Measurements from ENCODE around the gene MYO9B. TPM values are rescaled to one million over a fixed set of nuclear protein-coding genes. Genes with fewer than 3 reads are reported as not detected.

The MYO9B gene
- total RNA-seq, 1 donor, result 96.6 TPM

DNA sequence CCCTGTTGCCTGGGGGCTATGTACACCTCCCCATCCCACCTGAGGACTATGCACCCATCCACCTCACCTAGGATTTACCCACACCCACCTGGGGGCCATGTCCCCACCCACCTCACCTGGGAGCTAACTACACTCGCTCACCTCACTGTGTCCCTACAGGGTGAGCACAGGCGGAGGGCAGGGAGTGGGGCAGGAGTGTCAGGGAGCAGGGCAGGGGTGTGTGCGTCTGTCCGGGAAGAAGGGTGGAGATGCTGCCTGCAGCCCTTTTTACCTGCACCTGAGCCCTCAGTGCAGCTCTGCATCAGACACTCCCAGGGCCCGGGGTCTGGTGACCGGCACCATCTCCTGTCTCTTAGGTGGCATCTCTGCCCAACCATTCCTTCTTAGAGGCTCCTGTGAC lies 38.4 kb upstream of the MYO9B start:
- Histone ChIP-seq H3K27ac (ENCODE audit: low read depth, low read length) (no peak overlapping the region), H3K27me3 (ENCODE audit: insufficient read depth, low read length) (no peaks in the 10 kb centered on the region), H3K9me3 (ENCODE audit: low read depth, low read length) (no peaks in the 10 kb centered on the region), H3K4me1 (ENCODE audit: insufficient read depth, low read length) (no peaks in the 10 kb centered on the region), H2AFZ (ENCODE audit: low read length) (no peak overlapping the region), H3K4me3 (ENCODE audit: insufficient read depth, low read length) (no peak overlapping the region), H3K36me3 (ENCODE audit: insufficient read depth, low read length) (no peaks in the 10 kb centered on the region), H3K4me2 (ENCODE audit: insufficient read depth, low read length) (no peak overlapping the region), H3K79me2 (ENCODE audit: insufficient read depth, low read length) (no peaks in the 10 kb centered on the region), H4K20me1 (ENCODE audit: insufficient read depth, low read length) (no peaks in the 10 kb centered on the region)
- peak; percentile 64 for DNase-seq (ENCODE audit: insufficient read length, low spot score, missing footprints)
- TF ChIP-seq, protein P1, sequence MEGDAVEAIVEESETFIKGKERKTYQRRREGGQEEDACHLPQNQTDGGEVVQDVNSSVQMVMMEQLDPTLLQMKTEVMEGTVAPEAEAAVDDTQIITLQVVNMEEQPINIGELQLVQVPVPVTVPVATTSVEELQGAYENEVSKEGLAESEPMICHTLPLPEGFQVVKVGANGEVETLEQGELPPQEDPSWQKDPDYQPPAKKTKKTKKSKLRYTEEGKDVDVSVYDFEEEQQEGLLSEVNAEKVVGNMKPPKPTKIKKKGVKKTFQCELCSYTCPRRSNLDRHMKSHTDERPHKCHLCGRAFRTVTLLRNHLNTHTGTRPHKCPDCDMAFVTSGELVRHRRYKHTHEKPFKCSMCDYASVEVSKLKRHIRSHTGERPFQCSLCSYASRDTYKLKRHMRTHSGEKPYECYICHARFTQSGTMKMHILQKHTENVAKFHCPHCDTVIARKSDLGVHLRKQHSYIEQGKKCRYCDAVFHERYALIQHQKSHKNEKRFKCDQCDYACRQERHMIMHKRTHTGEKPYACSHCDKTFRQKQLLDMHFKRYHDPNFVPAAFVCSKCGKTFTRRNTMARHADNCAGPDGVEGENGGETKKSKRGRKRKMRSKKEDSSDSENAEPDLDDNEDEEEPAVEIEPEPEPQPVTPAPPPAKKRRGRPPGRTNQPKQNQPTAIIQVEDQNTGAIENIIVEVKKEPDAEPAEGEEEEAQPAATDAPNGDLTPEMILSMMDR (IDR thresholded peaks at IDR 0.05; ENCODE audit: extremely low read depth, low read depth, low read length), result no peak

DNA sequence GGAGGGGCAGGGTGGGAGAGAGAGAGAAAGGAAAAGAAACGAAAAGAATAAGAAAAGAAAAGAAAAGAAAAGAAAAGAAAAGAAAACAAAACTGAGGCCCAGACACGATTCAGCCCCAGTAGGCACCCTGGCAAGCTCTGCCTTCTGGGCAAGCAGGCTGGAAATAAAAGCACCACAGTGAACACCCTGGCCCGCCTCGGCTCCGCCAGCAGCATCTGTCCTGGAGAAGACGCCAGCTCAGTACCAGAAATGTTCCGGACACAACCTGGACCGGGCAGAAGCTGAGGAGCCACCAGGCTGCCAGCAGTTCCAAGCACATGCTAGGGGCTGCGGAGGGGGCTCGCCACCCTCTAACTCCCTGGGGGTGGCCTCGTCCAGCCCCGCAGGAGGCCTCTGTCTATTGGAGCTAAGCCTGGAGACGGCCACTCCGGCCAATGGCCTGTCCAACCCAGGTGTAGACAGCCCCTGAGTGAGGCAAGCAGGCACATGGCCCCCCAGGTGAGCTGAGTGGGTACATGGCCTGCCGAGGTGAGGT lies 37.5 kb upstream of the MYO9B start:
- Histone ChIP-seq H3K9me3 (ENCODE audit: low read depth, low read length) (no peaks in the 10 kb centered on the region), H3K27ac (ENCODE audit: low read depth, low read length) (no peak overlapping the region), H3K4me2 (ENCODE audit: insufficient read depth, low read length) (no peak overlapping the region), H3K36me3 (ENCODE audit: insufficient read depth, low read length) (no peaks in the 10 kb centered on the region), H3K79me2 (ENCODE audit: insufficient read depth, low read length) (no peaks in the 10 kb centered on the region), H3K27me3 (ENCODE audit: insufficient read depth, low read length) (peaks cover 4% of the 10 kb centered on the region), H2AFZ (ENCODE audit: low read length) (no peak overlapping the region), H4K20me1 (ENCODE audit: insufficient read depth, low read length) (no peaks in the 10 kb centered on the region), H3K4me1 (ENCODE audit: insufficient read depth, low read length) (no peaks in the 10 kb centered on the region), H3K4me3 (ENCODE audit: insufficient read depth, low read length) (no peak overlapping the region)
- TF ChIP-seq, protein P1 (IDR thresholded peaks at IDR 0.05; ENCODE audit: extremely low read depth, low read depth, low read length), result no peak
- DNase-seq (ENCODE audit: insufficient read length, low spot score, missing footprints), result peak; percentile 75

DNA sequence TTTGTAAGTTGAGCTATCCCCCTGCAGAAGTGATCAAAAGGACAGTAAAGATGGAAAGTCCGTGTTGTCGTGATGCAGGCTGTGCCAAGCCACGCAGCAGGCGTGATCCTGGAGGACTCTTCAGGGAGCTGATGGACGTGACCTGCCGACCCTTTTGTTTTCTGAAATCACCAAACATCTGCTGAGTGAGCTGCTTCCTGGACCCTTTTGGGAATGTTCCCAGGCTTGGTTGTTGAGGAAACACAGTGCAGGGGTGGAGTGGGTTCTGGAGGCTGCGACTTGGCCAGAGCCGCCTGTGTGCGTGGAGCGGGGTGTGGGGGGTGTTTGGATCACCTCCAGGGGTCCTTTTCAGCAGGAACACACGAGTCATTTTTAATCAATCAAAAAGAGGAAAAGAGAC lies 33.6 kb upstream of the MYO9B start:
- Histone ChIP-seq H3K4me3 (ENCODE audit: insufficient read depth, low read length) (no peak overlapping the region), H3K27me3 (ENCODE audit: insufficient read depth, low read length) (peaks cover 11% of the 10 kb centered on the region), H2AFZ (ENCODE audit: low read length) (no peak overlapping the region), H3K36me3 (ENCODE audit: insufficient read depth, low read length) (no peaks in the 10 kb centered on the region), H3K27ac (ENCODE audit: low read depth, low read length) (no peak overlapping the region), H3K9me3 (ENCODE audit: low read depth, low read length) (no peaks in the 10 kb centered on the region), H4K20me1 (ENCODE audit: insufficient read depth, low read length) (no peaks in the 10 kb centered on the region), H3K4me2 (ENCODE audit: insufficient read depth, low read length) (no peak overlapping the region), H3K79me2 (ENCODE audit: insufficient read depth, low read length) (no peaks in the 10 kb centered on the region), H3K4me1 (ENCODE audit: insufficient read depth, low read length) (no peaks in the 10 kb centered on the region)
- peak; percentile 59 for DNase-seq (ENCODE audit: insufficient read length, low spot score, missing footprints)
- TF ChIP-seq, protein P1 (IDR thresholded peaks at IDR 0.05; ENCODE audit: extremely low read depth, low read depth, low read length), result no peak

DNA sequence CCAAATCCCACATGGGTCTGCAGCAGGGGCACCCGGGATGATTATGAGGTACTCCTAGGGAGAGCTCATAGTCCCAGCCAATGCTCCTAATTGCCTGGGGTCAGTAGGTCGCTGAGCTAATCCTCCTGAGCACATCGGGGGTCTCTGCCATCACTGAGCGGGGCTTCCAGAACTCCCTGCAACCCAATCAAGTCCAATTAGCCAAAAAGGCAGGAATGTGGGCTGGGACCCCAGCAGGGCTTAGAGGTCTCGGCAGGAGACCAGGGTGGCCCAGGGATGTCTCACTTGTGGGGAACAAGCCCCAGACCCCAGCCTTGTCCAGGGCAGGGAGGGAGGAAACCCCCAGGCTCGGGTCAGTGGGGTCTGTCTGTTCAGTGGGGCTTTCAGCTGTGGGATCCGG lies 31.8 kb upstream of the MYO9B start:
- peak; percentile 27 for DNase-seq (ENCODE audit: insufficient read length, low spot score, missing footprints)
- TF ChIP-seq, protein P1 (IDR thresholded peaks at IDR 0.05; ENCODE audit: extremely low read depth, low read depth, low read length), result no peak
- Histone ChIP-seq H3K9me3 (ENCODE audit: low read depth, low read length) (no peaks in the 10 kb centered on the region), H4K20me1 (ENCODE audit: insufficient read depth, low read length) (no peaks in the 10 kb centered on the region), H3K4me1 (ENCODE audit: insufficient read depth, low read length) (no peaks in the 10 kb centered on the region), H3K79me2 (ENCODE audit: insufficient read depth, low read length) (no peaks in the 10 kb centered on the region), H3K4me3 (ENCODE audit: insufficient read depth, low read length) (no peak overlapping the region), H2AFZ (ENCODE audit: low read length) (no peak overlapping the region), H3K36me3 (ENCODE audit: insufficient read depth, low read length) (no peaks in the 10 kb centered on the region), H3K27me3 (ENCODE audit: insufficient read depth, low read length) (peaks cover 11% of the 10 kb centered on the region), H3K27ac (ENCODE audit: low read depth, low read length) (no peak overlapping the region), H3K4me2 (ENCODE audit: insufficient read depth, low read length) (no peak overlapping the region)
